Thymus (tissue), 11 donors: ENCODE measurements around the gene SLC6A2. TPM values are rescaled to one million over a fixed set of nuclear protein-coding genes. Genes with fewer than 3 reads are reported as not detected.

ENCODE experiments used
- DNase-seq, 9 donors: peaks; one replicate each; pipeline ENCODE4 v3.0.0-alpha.2; 2013; ENCODE audit warnings: low spot score in 9 of 9, low read depth in 6 of 9, missing footprints in 1 of 9
- H3K27ac ChIP-seq, 2 donors: one replicate each; pipeline ENCODE4 v1.5.1; 2013; ENCODE audit warnings: control low read depth in 1 of 2, low read depth in 1 of 2, low read length in 1 of 2, mild to moderate bottlenecking in 1 of 2, moderate library complexity in 1 of 2
- H3K27me3 ChIP-seq, 2 donors: one replicate each; pipeline ENCODE4 v1.5.1; 2013; ENCODE audit warnings: low read length in 1 of 2; ENCODE audit not compliant: control insufficient read depth in 2 of 2, insufficient read depth in 1 of 2
- H3K36me3 ChIP-seq, 2 donors: one replicate each; pipeline ENCODE4 v1.5.1; 2013; ENCODE audit warnings: low read length in 1 of 2, mild to moderate bottlenecking in 1 of 2, moderate library complexity in 1 of 2; ENCODE audit not compliant: control insufficient read depth in 2 of 2, insufficient read depth in 2 of 2
- H3K4me1 ChIP-seq, 2 donors: one replicate each; pipeline ENCODE4 v1.5.1; 2013; ENCODE audit warnings: low read length in 2 of 2; ENCODE audit not compliant: control insufficient read depth in 2 of 2, insufficient read depth in 2 of 2
- H3K4me3 ChIP-seq, 2 donors: one replicate each; pipeline ENCODE4 v1.5.1; 2013; ENCODE audit warnings: low read length in 2 of 2, control low read depth in 1 of 2, mild to moderate bottlenecking in 1 of 2
- H3K9me3 ChIP-seq, 2 donors: one replicate each; pipeline ENCODE4 v1.5.1; 2013; ENCODE audit warnings: low read length in 1 of 2, mild to moderate bottlenecking in 1 of 2; ENCODE audit not compliant: control insufficient read depth in 2 of 2, insufficient read depth in 1 of 2
- WGBS: extraction: QIAGEN DNeasy Blood & Tissue Kit; methylation state at CpG from one replicate; pipeline ENCODE4 v1.1.7; 2013; 5-methylcytosine and 5-hydroxymethylcytosine counted together
- polyA plus RNA-seq: library from polyadenylated mRNA; stranded (reverse); fragments of 200-250 nt; gene quantifications from one replicate; pipeline ENCODE4 v1.2.3, GENCODE V29; 2013
- total RNA-seq: library from RNA; stranded (reverse); fragments of 120-200 nt; gene quantifications from one replicate; pipeline ENCODE4 v1.2.4, GENCODE V29; 2013
- donor health status: healthy.

The SLC6A2 gene
- total and polyA plus RNA-seq, 2 donors, result 0.14 to 0.25 TPM

GRCh38 chr16:55717326-55717725 is 61.5 kb downstream of the SLC6A2 start:
- Histone ChIP-seq H3K36me3 (no peaks in the 10 kb centered on the region), H3K27me3 (no peaks in the 10 kb centered on the region), H3K9me3 (no peaks in the 10 kb centered on the region), H3K4me3 (no peak overlapping the region), H3K27ac (no peak overlapping the region), H3K4me1 (no peaks in the 10 kb centered on the region)
- no peak for DNase-seq
- WGBS, result 87% methylated on average over 3 of the region's 3 CpGs

GRCh38 chr16:55725055-55725777 is 69.4 kb downstream of the SLC6A2 start:
- Histone ChIP-seq H3K4me3 (no peak overlapping the region), H3K36me3 (no peaks in the 10 kb centered on the region), H3K27me3 (no peaks in the 10 kb centered on the region), H3K9me3 (no peaks in the 10 kb centered on the region), H3K27ac (no peak overlapping the region), H3K4me1 (no peaks in the 10 kb centered on the region)
- no peak for DNase-seq
- WGBS, result 74% methylated on average over 5 of the region's 5 CpGs

- Histone ChIP-seq H3K4me3 (no peak overlapping the region), H3K9me3 (no peaks in the 10 kb centered on the region), H3K27ac (no peak overlapping the region), H3K27me3 (no peaks in the 10 kb centered on the region), H3K36me3 (no peaks in the 10 kb centered on the region), H3K4me1 (no peaks in the 10 kb centered on the region)
- DNase-seq, result no peak
- 90% methylated on average over 6 of the region's 6 CpGs for WGBS
These were observed 73.0 kb downstream of the SLC6A2 start for GRCh38 chr16:55728797-55729196.

GRCh38 chr16:55730115-55730514 is 74.3 kb downstream of the SLC6A2 start:
- WGBS, result 87% methylated on average over 5 of the region's 5 CpGs
- H3K4me3 ChIP-seq, result no peak overlapping the region
- H3K9me3 ChIP-seq, result no peaks in the 10 kb centered on the region
- no peaks in the 10 kb centered on the region for H3K36me3 ChIP-seq
- no peak for DNase-seq
- H3K27me3 ChIP-seq, result no peaks in the 10 kb centered on the region
- H3K4me1 ChIP-seq, result no peaks in the 10 kb centered on the region
- H3K27ac ChIP-seq, result no peak overlapping the region

- H3K9me3 ChIP-seq, result no peaks in the 10 kb centered on the region
- 86% methylated on average over 2 of the region's 2 CpGs for WGBS
- DNase-seq, result no peak
These were observed 76.7 kb downstream of the SLC6A2 start for GRCh38 chr16:55732496-55732895.

GRCh38 chr16:55734665-55735064 is 78.9 kb downstream of the SLC6A2 start:
- DNase-seq, result no peak
- WGBS, result 96% methylated on average over 2 of the region's 2 CpGs

More at GRCh38 chr16:55732496-55732895, 76.7 kb downstream of the SLC6A2 start:
- Histone ChIP-seq H3K4me3 (no peak overlapping the region), H3K27me3 (no peaks in the 10 kb centered on the region), H3K4me1 (no peaks in the 10 kb centered on the region), H3K27ac (no peak overlapping the region), H3K36me3 (no peaks in the 10 kb centered on the region)

GRCh38 chr16:55735120-55735781 is 79.5 kb downstream of the SLC6A2 start:
- H3K27me3 ChIP-seq, result no peaks in the 10 kb centered on the region
- no peaks in the 10 kb centered on the region for H3K4me1 ChIP-seq
- 90% methylated on average over 4 of the region's 4 CpGs for WGBS
- no peaks in the 10 kb centered on the region for H3K9me3 ChIP-seq
- no peak overlapping the region for H3K27ac ChIP-seq
- H3K36me3 ChIP-seq, result no peaks in the 10 kb centered on the region
- no peak overlapping the region for H3K4me3 ChIP-seq
- no peak for DNase-seq

More at GRCh38 chr16:55734665-55735064, 78.9 kb downstream of the SLC6A2 start:
- H3K4me1 ChIP-seq, result no peaks in the 10 kb centered on the region
- H3K27ac ChIP-seq, result no peak overlapping the region
- no peaks in the 10 kb centered on the region for H3K36me3 ChIP-seq
- H3K9me3 ChIP-seq, result no peaks in the 10 kb centered on the region
- H3K4me3 ChIP-seq, result no peak overlapping the region
- no peaks in the 10 kb centered on the region for H3K27me3 ChIP-seq

GRCh38 chr16:55736671-55737070 is 80.9 kb downstream of the SLC6A2 start:
- no peaks in the 10 kb centered on the region for H3K27me3 ChIP-seq
- no peak for DNase-seq
- H3K36me3 ChIP-seq, result no peaks in the 10 kb centered on the region
- H3K27ac ChIP-seq, result no peak overlapping the region
- WGBS, result 79% methylated on average over 4 of the region's 4 CpGs
- no peaks in the 10 kb centered on the region for H3K4me1 ChIP-seq
- no peaks in the 10 kb centered on the region for H3K9me3 ChIP-seq
- H3K4me3 ChIP-seq, result no peak overlapping the region

- Histone ChIP-seq H3K36me3 (no peaks in the 10 kb centered on the region), H3K27me3 (no peaks in the 10 kb centered on the region), H3K4me3 (no peak overlapping the region), H3K27ac (no peak overlapping the region), H3K4me1 (no peaks in the 10 kb centered on the region), H3K9me3 (no peaks in the 10 kb centered on the region)
- WGBS, result 45% methylated on average over 3 of the region's 3 CpGs
- no peak for DNase-seq
These were observed 81.5 kb downstream of the SLC6A2 start for GRCh38 chr16:55737318-55737717.
